AG20443 (cell line): ENCODE results near the gene GRPEL1.
"Not testable (repeated sequence)": the region's sequence is repeated elsewhere in the genome, so short reads cannot be mapped to it uniquely, and the experiment has no call there.

ENCODE experiments used
- DNase-seq: peaks from one replicate; pipeline ENCODE4 v3.0.0; 2012; ENCODE audit warnings: low spot score, mixed read lengths

Gene GRPEL1

GRCh38 chr4:7067452-7068278, at the start of gene GRPEL1:
Gene GRPEL1 (minus strand): TSS chr4:7068064. CDS start chr4:7068032, 32 bp downstream.
- peak; percentile 99 for DNase-seq

GRCh38 chr4:7116705-7117104, 48.8 kb upstream of the GRPEL1 start:
- DNase-seq, result no peak

GRCh38 chr4:7115557-7116340, 47.9 kb upstream of the GRPEL1 start:
- no peak for DNase-seq

- DNase-seq, result no peak
Measured at GRCh38 chr4:7112656-7113055, 44.8 kb upstream of the GRPEL1 start.

GRCh38 chr4:7111441-7111840, 43.6 kb upstream of the GRPEL1 start:
- no peak for DNase-seq

- DNase-seq, result no peak
Measured at GRCh38 chr4:7110546-7110945, 42.7 kb upstream of the GRPEL1 start.

- no peak for DNase-seq
Measured at GRCh38 chr4:7109169-7109568, 41.3 kb upstream of the GRPEL1 start.

- DNase-seq, result no peak
Measured at GRCh38 chr4:7108660-7109059, 40.8 kb upstream of the GRPEL1 start.

GRCh38 chr4:7108046-7108625, 40.3 kb upstream of the GRPEL1 start:
- DNase-seq, result no peak

- no peak for DNase-seq
Measured at GRCh38 chr4:7107166-7107905, 39.5 kb upstream of the GRPEL1 start.

- no peak for DNase-seq
Measured at GRCh38 chr4:7105276-7105675, 37.4 kb upstream of the GRPEL1 start.

- no peak for DNase-seq
Measured at GRCh38 chr4:7104366-7105031, 36.6 kb upstream of the GRPEL1 start.

- peak; percentile 26 for DNase-seq
Measured at GRCh38 chr4:7103607-7104365, 35.9 kb upstream of the GRPEL1 start.

- peak; percentile 99 for DNase-seq
Measured at GRCh38 chr4:7103031-7103606, 35.3 kb upstream of the GRPEL1 start.

GRCh38 chr4:7102516-7102909, 34.6 kb upstream of the GRPEL1 start:
- DNase-seq, result not testable (repeated sequence)

- DNase-seq, result peak; percentile 89
Measured at GRCh38 chr4:7101692-7102515, 34.0 kb upstream of the GRPEL1 start.

GRCh38 chr4:7096236-7096635, 28.4 kb upstream of the GRPEL1 start:
- DNase-seq, result no peak

GRCh38 chr4:7095611-7096155, 27.8 kb upstream of the GRPEL1 start:
- no peak for DNase-seq

- peak; percentile 14 for DNase-seq
Measured at GRCh38 chr4:7094916-7095315, 27.1 kb upstream of the GRPEL1 start.
